Right kidney (tissue), 1 donor: ENCODE measurements around the gene WDR93.
A peak's percentile ranks its signal among the peaks of the same experiment; 100 is the strongest.

Experiments used
- DNase-seq: peaks from one replicate; pipeline ENCODE4 v3.0.0-alpha.2; 2016

WDR93 gene

DNA sequence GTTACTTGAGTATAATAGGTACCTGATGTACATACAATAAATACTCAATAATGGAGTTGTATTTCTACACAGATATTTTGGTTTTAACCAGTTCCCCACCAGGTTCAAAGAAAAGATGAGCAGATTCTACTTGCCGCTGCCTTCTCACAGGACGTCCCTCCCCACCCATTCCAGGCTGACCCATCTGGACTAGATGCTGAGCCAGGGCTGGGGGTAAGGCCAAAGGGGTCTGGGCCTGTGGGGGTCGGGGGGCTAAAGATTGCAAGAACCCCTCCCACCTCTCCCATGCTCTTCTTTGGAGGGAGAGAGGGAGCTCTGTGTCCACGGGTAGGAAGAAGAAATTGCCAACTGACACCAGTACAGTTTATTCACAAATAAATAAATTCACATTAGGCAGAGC, 58.9 kb downstream of the WDR93 start:
- no peak for DNase-seq

DNA sequence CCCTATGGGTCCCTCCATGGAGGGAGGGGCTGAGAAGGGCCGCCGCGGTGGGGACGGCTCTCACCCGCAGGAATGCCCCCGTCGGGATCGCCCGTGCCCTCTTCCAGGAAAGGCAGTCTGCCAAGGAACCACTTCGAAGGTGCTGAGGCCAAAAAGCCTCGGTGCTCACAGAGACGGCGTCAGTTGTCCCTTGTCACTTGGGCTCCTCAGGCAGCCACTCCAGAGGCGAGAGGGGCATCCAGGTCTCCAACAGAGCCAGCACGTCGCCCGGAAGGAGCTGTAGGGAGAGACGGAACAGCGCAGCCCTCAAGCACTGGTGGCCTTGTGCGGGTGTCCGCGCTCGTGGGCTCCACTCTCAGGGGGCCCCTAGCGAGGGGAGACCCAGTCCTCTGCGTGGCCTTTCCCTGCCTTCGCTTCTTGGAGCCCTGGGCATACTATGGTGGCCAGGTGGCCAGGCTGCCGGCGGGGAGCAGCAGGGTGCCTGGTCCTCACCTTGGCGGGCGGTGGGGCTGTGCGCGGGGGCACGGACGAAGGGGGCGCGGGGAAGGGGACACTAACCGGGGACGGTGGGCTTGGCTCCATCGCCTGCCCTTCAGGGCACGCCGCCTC, 59.4 kb downstream of the WDR93 start:
- DNase-seq, result peak; percentile 61

DNA sequence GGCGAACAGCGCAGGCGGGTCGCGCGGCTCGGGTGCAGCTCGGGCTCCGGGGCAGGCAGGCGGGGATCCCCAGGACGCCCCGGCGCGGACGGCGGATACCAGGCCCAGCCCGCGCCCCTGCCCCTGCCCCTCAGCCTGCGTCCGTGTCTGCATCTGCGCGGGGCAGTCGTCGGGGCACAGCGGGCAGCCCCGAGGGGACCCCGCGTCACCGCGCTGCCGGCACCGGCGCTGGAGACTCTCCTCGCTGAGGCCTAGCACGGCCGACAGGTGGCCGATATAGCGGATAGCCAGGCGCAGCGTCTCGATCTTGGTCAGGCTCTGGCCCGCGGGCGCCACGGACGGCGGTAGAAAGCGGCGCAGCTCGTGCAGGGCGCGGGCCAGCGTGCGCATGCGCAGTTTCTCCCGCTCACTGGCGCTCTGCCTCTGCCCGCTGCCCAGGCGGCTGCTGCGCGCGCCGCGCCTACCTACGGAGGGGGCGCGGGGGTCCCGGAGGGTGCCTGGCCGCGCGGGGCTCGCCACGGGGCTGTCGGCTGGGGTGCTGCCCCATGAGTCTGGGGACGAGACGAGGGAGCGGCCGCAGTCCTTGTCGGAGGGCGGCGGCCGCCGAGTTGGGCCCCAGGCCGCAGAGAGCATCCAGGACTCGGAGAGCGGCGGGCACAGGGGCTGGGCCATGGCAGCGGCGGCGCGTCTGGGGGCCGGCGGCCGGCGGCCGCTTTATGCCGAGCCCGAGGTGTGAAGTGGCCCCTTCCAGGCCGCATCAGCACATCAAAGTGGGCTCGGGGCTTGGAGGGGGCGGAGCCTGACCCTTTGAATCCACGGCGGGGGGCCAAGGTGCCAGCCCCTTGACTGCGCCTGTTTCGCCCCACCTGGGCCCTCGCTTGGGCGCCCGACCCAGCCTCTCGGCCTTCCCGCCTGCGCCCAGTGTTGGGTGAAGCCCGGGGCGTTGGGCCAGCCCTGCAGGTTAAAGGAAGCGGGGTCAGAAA, 60.2 kb downstream of the WDR93 start, which contains the start of gene MESP1:
Gene MESP1, minus strand, starts transcription at position 690 of the 983 bp plus-strand sequence. Its CDS starts 18 bp downstream, at position 672.
- DNase-seq, result peak; percentile 91

DNA sequence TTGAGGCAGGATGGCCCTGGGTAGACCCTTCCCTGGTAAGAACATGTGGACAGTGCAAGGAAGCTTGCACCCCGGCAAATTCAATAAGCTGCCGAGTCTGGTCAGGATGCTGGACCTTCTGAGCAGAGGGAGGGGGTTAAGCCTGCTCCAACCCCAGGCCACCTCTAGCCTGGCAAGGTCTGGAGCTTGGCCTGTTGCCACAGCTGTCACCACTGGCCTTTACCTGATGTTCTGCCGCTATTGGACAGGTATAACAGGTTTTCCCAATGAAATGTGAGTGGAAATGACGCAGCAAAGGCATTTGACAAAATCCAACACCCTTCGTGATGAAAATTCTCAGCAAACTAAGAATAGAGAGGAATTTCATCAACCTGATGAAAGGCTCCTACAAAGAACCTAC, 61.1 kb downstream of the WDR93 start:
- DNase-seq, result no peak

DNA sequence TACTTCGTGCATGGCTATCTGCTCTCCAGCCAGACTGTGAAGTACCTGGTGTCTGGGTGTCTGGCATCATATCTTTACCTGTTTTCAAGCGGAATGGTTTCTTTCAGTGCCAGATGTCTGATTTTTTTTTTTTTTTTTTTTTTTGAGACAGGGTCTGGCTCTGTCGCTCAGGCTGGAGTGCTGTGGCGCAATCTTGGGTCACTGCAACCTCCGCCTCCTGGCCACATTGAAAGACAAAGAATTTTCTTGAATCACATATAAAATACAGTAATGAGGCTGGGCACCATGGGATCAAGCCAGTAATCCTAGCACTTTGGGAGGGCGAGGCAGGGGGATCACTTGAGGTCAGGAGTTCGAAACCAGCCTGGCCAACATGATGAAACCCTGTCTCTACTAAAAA, 63.2 kb downstream of the WDR93 start:
- no peak for DNase-seq

DNA sequence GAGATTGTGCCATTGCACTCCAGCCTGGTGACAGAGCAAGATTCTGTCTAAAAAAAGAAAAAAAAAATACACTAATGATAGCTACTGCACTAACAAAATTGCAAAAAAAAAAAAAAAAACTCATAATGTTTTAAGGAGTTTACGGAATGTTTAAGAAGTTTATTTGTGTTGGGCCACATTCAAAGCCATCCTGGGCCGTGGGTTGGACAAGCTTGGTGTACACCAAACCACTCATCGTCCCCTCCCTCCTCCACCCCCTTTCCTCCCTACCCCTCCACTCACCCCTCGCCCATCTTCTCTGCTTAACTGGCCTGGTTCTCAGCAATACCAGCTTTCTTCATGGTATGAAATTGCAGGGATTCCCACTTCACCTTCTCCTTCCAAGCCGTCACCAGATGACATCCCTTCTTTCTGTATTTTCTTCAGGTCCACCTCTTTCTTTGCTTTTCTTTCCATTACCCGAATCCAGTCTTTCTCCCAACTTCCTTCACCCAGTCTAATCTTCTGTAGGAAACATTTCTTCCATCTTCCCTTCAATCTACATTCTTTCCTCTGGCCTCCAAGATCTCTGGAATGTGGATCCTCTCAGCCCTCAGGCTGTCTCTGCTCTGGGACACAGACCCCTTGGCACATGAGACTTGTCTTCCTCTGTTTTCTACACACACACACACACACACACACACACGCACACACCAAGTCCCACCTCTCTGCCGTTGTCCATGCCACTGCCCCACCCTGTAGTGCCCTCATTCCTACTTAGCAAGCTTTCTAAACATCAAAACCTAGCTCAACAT, 63.9 kb downstream of the WDR93 start:
- DNase-seq, result no peak

DNA sequence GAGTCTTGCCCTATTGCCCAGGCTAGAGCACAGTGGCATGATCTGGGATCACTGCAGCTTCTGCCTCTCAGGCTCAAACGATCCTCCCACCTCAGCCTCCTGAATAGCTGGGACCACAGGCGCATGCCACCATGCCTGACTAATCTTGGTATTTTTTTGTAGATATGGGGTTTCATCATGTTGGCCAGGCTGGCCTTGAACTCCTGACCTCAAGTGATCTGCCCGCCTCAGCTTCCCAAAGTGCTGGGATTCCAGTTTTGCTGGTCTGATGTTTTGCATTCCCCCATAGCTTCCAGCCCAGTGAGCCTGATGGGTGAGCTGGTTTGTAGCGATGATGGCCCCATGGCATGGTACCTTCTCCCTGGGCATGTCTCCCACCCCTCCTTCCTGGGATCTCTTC, 65.1 kb downstream of the WDR93 start:
- no peak for DNase-seq

DNA sequence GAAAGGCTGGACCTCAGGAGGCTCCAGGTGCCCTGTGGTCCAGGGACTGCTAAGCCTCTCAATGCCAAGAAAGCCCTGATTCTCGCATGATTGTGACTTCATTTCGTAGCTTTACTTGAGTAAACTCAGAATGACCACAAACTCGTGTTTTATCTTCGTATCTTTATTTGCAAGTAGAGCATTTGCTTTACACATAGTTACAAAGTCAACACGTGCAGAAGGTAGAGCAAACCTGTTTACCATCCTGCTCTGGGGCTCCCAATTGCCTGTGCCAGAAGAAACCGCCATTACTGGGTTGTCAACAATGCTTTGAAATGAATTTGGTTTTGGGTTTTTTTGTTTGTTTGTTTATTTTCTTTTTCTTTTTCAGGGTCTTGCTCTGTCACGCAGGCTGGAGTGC, 66.3 kb downstream of the WDR93 start:
- DNase-seq, result no peak

DNA sequence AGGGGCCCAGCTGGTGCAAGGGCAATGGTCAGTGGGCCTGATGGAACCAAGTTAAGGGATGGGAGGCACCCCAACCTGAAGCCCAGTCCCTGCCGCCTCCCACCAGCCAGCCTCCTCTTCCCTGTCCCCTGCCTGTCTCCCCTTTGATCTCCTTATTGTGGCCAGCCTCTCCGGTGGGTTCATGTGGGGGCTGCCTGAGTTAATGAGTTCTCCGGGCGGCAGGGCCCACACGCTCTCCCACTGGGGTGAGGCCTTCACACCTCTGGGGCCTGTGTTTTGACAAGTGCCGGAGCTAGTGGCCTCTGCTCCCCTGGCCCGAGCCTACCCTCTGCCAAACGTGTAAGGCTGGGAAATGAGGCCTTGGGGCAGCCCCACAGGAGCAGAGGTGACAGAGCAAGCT, 67.7 kb downstream of the WDR93 start:
- DNase-seq, result no peak

DNA sequence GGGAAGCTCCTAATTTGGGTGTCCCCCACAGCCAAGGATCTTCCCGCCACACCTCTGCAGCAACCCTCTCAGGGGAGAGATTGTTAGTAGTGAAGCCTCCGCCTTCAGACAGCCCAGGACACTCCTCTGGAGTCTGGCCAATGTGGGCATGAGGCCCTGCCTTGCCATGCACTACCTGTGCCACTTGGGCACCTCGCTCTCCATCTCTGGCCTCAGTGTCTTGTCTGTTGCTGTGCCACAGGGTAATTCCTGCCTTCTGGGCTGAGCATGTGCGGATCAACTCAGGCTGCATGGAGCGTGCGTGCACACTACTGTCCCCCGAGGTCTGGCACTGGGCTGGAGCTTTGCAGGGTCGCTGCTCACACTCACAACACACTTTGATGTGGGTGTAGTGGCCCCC, 68.4 kb downstream of the WDR93 start:
- DNase-seq, result no peak

DNA sequence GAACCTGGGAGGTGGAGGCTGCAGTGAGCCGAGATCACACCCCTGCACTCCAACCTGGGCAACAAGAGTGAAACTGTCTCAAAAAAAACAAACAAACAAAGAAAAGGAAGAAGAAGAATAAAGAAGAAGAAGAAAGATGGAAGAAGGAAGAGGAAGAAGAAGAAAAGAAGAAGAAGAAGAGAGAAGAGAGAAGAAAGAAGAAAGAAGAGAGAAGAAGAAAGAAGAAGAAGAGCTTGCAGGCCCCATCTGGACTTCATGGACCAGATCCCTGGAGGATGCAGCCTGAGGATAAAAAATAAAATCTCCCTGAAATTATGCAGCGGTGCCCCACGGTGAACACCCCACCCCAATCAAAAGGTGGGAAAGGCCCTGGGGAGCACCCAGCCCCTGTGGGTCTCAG, 69.2 kb downstream of the WDR93 start:
- DNase-seq, result no peak

DNA sequence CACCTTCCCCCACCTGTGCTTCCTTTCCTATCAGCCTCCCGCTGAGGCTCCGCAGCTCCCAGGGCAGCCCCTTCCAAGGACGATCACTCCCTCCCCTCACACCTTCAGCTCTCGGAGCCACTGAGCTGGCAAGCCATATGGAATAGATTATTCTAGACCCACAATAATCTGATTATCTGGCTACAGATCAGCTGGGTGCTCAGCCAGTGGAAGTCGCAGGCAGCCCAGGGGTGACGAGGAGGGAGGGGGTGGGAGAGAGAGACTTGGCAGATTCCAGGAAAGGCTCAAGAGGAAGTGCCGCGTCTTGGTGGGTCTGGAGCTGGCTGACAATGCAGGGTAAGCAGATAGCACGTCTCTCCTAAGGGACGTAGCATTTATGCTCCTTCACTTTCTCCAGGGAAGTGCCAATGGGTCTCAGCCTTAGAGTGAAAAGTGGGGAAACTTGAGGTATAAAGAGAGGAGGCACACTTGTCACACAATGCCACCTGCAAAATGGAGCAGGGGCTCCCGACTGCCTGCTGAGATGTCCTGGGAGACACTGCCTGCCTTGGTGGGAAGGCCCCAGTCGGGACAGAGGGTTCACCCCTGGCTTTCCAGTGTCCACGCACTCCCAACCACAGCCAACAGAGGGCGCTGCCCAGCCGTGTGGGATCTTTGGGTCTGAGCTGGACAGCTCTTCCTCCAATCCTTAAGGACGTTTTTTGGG, 69.8 kb downstream of the WDR93 start:
- peak; percentile 65 for DNase-seq

DNA sequence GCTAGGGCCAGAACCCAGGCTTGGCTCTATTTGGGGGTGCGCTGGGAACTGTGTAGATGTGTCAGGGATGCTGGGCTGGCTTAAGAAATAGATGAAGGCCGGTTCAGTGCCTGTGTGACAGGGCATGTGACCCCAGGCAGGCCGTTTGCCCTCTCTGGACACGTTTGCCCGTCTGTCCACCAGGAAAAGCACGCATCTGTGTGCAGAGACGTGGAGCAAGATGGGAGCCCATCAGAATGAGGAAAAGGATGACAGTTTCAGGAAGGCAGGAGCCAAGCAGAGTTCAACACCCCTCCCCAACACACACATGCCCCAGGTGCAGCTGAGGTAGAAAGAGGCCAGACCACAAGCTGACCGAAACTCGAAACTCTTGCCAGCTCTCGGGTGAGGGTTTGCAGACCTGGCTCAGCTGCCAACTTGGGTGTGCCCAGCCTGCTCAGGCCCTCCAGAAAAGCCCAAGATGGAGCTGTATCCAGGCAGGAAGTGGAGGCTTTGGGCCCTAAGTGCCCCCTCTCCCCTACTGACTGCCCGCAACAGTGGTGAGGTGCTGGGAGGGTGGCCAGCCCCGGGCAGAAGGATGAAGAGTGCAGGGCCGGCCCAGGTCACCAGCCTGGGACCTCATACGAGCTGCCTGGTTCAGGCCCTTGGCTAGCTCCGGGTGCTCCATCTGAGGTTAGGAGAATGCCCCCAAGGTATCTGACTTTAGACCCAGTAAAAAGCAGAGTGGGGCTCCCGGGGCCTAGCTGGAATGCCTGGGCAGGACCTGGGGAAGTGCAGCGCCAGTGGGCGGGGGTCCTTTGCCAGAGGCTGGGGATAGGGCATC, 70.6 kb downstream of the WDR93 start:
- no peak for DNase-seq

DNA sequence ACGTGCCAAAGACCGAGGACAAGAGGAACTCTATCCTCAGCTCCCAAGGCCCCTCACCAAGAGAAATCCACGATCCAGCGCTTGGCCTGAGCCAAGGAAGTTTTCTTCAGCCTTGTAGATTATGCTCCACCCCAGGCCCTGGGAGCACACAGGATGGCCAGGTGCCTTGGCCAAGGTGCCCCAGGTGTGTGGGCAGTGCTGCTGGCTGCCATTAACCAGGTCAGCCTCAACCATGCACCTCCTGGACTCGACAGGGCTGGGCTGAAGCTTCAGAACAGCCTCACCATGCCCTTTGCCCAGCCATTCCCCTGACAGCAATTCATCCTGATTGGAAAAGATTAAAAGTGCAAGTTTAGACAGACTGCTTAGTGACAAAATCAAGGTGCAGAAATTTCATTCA, 71.3 kb downstream of the WDR93 start:
- no peak for DNase-seq

DNA sequence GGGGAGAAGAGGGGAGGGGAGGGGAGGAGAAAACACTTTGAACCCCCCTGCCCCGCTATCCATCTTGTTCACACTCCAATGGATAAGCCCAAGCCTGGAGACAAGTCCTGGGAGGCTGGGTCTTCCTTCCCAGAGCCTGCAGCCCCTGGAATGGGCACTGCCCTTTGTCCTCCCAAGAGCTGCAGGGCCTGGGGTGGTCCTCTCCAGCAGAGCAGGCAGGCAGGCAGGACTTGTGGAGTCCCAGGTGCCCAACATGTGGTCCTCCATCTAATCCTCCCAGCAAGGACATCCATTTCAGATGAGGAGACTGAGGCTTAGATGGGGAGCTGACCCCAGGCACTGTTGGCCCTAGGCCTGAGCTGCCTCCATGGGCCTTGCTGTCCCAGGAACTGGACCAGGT, 75.1 kb downstream of the WDR93 start:
- no peak for DNase-seq

DNA sequence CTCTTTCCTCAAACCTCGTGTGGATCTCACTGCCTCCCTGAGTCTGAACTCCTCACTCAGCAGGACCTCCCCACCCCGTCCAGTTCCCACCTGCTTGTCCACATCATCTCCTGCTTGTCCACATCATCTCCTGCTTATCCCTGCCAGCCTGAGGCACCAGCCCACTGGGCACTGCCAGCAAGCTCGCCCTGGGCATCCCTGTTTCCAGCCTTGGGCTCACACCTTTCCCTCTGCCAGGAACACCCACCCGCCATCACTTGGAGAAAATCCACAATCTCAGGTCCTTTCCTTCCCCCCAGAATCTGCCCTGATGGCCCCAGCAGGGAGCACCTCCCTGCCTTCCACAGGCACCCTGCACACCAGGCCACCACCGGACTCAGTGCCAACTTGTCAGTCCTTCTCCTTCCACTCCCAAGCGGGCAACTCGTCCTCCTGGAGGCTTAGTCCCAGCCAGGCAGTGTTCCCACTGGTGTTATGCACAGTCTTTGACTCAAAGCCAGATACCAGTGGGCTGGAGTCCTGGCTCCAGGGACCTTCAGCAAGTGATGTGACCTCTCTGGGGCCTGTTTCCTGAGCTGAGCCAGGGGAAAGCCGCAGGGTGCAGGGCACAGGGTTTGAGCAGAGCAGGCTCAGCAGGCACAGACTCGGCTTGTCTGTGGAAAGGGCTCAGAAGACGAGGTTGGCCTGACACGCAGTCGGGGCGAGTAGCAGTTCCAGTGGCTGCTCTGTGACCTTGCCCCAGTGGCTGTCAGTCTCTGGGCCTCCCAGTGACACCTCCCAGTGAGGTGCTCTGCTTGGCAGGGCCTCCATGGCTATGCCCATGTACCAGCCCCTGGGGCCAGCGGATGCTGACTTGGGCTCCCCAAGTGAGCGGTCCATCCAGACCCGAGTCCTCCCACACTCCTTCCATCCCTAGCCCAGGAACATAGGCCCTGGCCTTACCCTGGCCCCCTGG, 76.0 kb downstream of the WDR93 start:
- DNase-seq, result no peak

DNA sequence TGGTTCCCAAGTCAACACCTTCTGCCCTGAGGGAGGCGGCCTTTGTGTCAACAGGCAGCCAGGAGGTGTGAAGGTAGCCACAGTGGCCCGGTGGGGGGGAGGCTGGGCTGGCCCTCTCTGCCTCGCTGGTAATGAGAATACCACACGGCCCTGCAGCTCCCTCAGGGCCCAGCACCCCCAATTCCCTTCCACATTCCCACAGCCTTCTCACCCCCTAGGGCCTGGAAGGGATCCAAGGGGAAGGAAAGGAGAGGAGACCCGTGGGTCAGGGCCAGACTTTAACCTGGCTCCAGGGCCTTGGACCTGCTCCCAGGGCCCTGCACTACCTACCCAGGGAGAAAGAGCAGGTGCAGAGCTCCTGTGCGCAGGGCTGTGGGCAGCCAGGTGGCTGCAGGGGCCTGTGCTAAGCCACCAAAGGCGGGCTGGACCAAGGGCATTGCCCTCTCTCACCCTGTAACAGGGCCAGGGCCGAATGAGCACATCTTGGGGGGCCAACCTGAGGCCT, 76.9 kb downstream of the WDR93 start:
- no peak for DNase-seq

DNA sequence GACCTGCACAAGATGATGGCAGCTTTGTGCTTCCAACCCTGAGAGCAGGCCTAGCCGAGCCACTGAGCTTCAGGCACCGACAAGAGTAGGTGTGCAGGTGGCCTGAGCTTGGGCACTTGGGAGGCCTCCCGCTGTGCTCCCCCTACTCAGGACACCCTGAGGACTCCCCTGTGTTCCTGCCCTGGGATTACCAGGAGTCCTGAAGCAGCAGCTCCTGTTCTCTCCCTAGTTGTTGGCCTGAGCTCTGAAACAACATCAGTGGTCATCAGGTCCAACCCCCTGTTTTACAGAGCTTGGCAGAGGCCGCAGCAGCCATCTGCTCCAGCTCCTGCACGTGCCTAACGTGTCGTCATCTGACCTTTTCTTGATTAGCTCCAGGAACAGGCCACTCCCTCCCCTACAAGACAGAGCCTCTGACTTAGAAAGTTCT, 77.5 kb downstream of the WDR93 start:
- DNase-seq, result no peak

DNA sequence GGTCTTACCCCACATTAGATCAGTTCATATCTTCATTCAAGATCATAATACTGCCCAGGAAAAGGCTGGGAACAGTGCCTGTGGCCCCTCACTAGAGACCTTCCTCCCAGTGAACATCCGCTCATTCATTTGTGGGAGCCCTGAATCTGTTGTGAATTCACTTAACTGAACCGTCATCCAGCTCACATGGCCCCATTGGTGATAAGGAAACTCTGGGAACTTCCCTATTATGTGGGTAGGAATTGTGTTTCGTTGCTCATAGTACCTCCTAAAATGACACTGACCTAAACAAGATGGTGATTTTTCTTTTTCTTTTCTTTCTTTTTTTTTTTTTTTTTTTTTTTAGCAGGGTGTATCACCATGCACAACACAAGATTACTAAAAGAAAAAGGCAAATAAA, 78.8 kb downstream of the WDR93 start:
- no peak for DNase-seq

DNA sequence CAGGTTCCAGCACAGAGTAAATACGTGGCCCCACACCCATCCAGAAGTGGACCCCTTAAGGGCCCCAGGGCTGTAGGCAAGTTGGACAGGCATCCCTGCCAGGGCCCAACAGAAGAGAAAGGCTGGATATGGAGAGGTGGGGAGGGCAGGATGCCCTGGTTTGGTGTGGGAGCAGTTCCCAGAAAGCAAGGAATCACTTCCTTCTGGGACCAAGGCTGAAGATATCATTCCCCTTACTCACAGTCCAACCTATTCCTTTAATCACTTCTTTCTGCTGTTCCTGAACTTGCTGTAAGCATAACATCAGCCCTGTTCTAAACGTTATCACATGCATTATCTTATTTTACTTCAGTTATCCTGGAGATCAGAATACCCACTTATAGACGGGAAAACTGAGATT, 79.4 kb downstream of the WDR93 start:
- DNase-seq, result no peak
